ENCODE data around the gene LRRC42. TPM values are rescaled to one million over a fixed set of nuclear protein-coding genes. Genes with fewer than 3 reads are reported as not detected.
"Not testable (repeated sequence)": the region's sequence is repeated elsewhere in the genome, so short reads cannot be mapped to it uniquely, and the experiment has no call there.

Gene LRRC42
- total and polyA plus RNA-seq, 7 donors: 15.2 to 25.4 (median 19.6) TPM

- 91 to 94% methylated on average over 7 of the region's 7 CpGs for WGBS, 2 donors
- Histone ChIP-seq H3K36me3 (peaks cover 14 to 86% (median 35%) of the 10 kb centered on the region in 4 donors), H3K9me3 (no peaks in the 10 kb centered on the region), H3K4me3 (no peak overlapping the region), H3K27ac (no peak overlapping the region), H3K27me3 (no peaks in the 10 kb centered on the region), H3K4me1 (no peaks in the 10 kb centered on the region)
- no peak for DNase-seq
- intact Hi-C loops (cut with DNase I): no loop called here
- TF ChIP-seq POLR2AphosphoS5 (IDR thresholded peaks at IDR 0.05) (no peak), EP300 (IDR thresholded peaks at IDR 0.05) (no peak), POLR2A (IDR thresholded peaks at IDR 0.05) (no peak), CTCF (IDR thresholded peaks at IDR 0.05) (no peak)
These were observed 21.4 kb downstream of the LRRC42 start for GRCh38 chr1:53967409-53968124.

GRCh38 chr1:53968125-53968513 lies 22.0 kb downstream of the LRRC42 start:
- intact Hi-C loops (cut with DNase I): no loop called here
- peaks cover 11 to 80% (median 30%) of the 10 kb centered on the region in 4 donors for H3K36me3 ChIP-seq
- no peak overlapping the region for H3K27ac ChIP-seq
- no peaks in the 10 kb centered on the region for H3K4me1 ChIP-seq
- 17 to 67% methylated on average over 2 of the region's 2 CpGs for WGBS, 2 donors
- no peaks in the 10 kb centered on the region for H3K9me3 ChIP-seq
- no peak overlapping the region for H3K4me3 ChIP-seq
- H3K27me3 ChIP-seq: no peaks in the 10 kb centered on the region
- DNase-seq: no peak
- TF ChIP-seq EP300 (IDR thresholded peaks at IDR 0.05) (no peak), POLR2A (IDR thresholded peaks at IDR 0.05) (no peak)

GRCh38 chr1:53969323-53969722 lies 23.2 kb downstream of the LRRC42 start:
- H3K4me3 ChIP-seq; DNase-seq; H3K4me1 ChIP-seq; H3K27me3 ChIP-seq; intact Hi-C loops (cut with DNase I); H3K27ac ChIP-seq; H3K9me3 ChIP-seq: not testable (repeated sequence)
- H3K36me3 ChIP-seq: peaks cover 9 to 73% (median 24%) of the 10 kb centered on the region in 4 donors
- WGBS, 2 donors: 89 to 94% methylated on average over 2 of the region's 2 CpGs

- no peak overlapping the region for H3K4me3 ChIP-seq
- H3K9me3 ChIP-seq: no peaks in the 10 kb centered on the region
- peaks cover 7 to 53% (median 23%) of the 10 kb centered on the region in 4 donors for H3K36me3 ChIP-seq
- H3K27me3 ChIP-seq: no peaks in the 10 kb centered on the region
- no peak for DNase-seq
- TF ChIP-seq POLR2AphosphoS5 (IDR thresholded peaks at IDR 0.05) (no peak), POLR2A (IDR thresholded peaks at IDR 0.05) (no peak), CTCF (IDR thresholded peaks at IDR 0.05) (no peak), EP300 (IDR thresholded peaks at IDR 0.05) (no peak)
- peak overlapping the region in 1 of 4 donors; percentile 43 for H3K27ac ChIP-seq
- intact Hi-C loops (cut with DNase I): no loop called here
- no peaks in the 10 kb centered on the region for H3K4me1 ChIP-seq
- WGBS, 2 donors: 61 to 78% methylated on average over 2 of the region's 2 CpGs
These were observed 25.6 kb downstream of the LRRC42 start for GRCh38 chr1:53971718-53972117.

GRCh38 chr1:53975861-53976260 lies 29.7 kb downstream of the LRRC42 start:
- H3K9me3 ChIP-seq: no peaks in the 10 kb centered on the region
- H3K36me3 ChIP-seq: peaks cover 0 to 12% (median 2%) of the 10 kb centered on the region in 4 donors
- H3K27me3 ChIP-seq: no peaks in the 10 kb centered on the region
- no peak for DNase-seq
- WGBS, 2 donors: 96 to 97% methylated on average over 7 of the region's 7 CpGs
- intact Hi-C loops (cut with DNase I): no loop called here
- H3K4me3 ChIP-seq: no peak overlapping the region
- peak overlapping the region in 1 of 4 donors; percentile 29 for H3K27ac ChIP-seq
- TF ChIP-seq EP300 (IDR thresholded peaks at IDR 0.05): no peak
- TF ChIP-seq CTCF (IDR thresholded peaks at IDR 0.05): no peak
- TF ChIP-seq POLR2AphosphoS5 (IDR thresholded peaks at IDR 0.05): no peak
- no peak for TF ChIP-seq POLR2A (IDR thresholded peaks at IDR 0.05)
- H3K4me1 ChIP-seq: no peaks in the 10 kb centered on the region

Measured in sigmoid colon (tissue), 7 donors.